Keratinocyte (primary cell): Measurements from ENCODE around the gene CFAP299.

Source experiments
- EZH2 ChIP-seq: IDR thresholded peaks from one replicate; pipeline ENCODE4 v1.6.1; 2012; ENCODE audit warnings: inconsistent platforms, mild to moderate bottlenecking, low read length, moderate library complexity
- TF ChIP-seq, protein P1 (sequence below), 3 experiments: IDR thresholded peaks in 1 of 3; conservative IDR thresholded peaks in 1 of 3; optimal IDR thresholded peaks in 1 of 3; 2 replicates in 2 of 3; 3 replicates in 1 of 3; pipeline versions ENCODE3 to v1.5.1; 2011; ENCODE audit warnings: low read length in 3 of 3, mild to moderate bottlenecking in 3 of 3, moderate library complexity in 2 of 3, control low read depth in 1 of 3, inconsistent platforms in 1 of 3; ENCODE audit not compliant: insufficient read depth in 2 of 3; ENCODE audit errors: extremely low read depth in 1 of 3

DNA sequence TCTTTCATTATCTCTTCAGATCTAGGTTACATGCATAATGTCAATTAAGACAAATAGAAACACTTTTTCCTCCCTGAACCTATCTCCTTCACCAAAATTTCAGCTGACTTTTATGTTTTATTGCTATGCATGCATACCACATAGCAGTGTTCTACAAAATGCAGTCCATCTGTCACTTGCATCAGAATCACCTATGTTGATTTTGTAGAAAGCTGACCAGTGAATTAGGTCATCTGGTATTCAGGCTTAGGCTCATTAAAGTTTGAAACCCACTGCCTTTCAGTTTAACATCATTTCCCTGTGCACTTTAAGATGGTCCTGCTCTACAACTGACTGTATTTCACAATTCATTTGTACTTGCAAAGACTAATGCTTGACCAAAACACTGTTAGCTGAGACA lies 277.9 kb downstream of the CFAP299 start:
- TF ChIP-seq, protein P1, sequence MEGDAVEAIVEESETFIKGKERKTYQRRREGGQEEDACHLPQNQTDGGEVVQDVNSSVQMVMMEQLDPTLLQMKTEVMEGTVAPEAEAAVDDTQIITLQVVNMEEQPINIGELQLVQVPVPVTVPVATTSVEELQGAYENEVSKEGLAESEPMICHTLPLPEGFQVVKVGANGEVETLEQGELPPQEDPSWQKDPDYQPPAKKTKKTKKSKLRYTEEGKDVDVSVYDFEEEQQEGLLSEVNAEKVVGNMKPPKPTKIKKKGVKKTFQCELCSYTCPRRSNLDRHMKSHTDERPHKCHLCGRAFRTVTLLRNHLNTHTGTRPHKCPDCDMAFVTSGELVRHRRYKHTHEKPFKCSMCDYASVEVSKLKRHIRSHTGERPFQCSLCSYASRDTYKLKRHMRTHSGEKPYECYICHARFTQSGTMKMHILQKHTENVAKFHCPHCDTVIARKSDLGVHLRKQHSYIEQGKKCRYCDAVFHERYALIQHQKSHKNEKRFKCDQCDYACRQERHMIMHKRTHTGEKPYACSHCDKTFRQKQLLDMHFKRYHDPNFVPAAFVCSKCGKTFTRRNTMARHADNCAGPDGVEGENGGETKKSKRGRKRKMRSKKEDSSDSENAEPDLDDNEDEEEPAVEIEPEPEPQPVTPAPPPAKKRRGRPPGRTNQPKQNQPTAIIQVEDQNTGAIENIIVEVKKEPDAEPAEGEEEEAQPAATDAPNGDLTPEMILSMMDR (optimal IDR thresholded peaks at IDR 0.05 in 1 of 3, IDR thresholded peaks at IDR 0.05 in 1 of 3, conservative IDR thresholded peaks at IDR 0.05 in 1 of 3; ENCODE audit: extremely low read depth in 1 of 3, insufficient read depth in 2 of 3, low read length in 3 of 3): no peak
- no peak for TF ChIP-seq EZH2
